Adipocyte (in vitro differentiated cells): ENCODE measurements around the gene SOX6.

ENCODE experiments used
- DNase-seq: peaks from one replicate; pipeline ENCODE4 v3.0.0-alpha.2; 2015; ENCODE audit warnings: low read depth
- H3K27me3 ChIP-seq: replicated peaks from 2 replicates; pipeline ENCODE4 v1.7.0; 2013; ENCODE audit warnings: mild to moderate bottlenecking, low read length, moderate library complexity; ENCODE audit not compliant: control insufficient read depth, insufficient read depth
- H3K36me3 ChIP-seq: 2 replicates; pipeline ENCODE4 v1.7.0; 2013; ENCODE audit warnings: low read length, mild to moderate bottlenecking, moderate library complexity; ENCODE audit not compliant: control insufficient read depth, insufficient read depth, severe bottlenecking
- H3K4me1 ChIP-seq: 2 replicates; pipeline ENCODE4 v1.7.0; 2013; ENCODE audit warnings: mild to moderate bottlenecking, low read length, moderate library complexity; ENCODE audit not compliant: control insufficient read depth, insufficient read depth
- H3K4me3 ChIP-seq: 2 replicates; pipeline ENCODE4 v1.7.0; 2013; ENCODE audit warnings: mild to moderate bottlenecking, low read length, moderate library complexity
- H3K9ac ChIP-seq: 2 replicates; pipeline ENCODE4 v1.7.0; 2013; ENCODE audit warnings: mild to moderate bottlenecking, low read length, moderate library complexity
- H3K9me3 ChIP-seq: 2 replicates; pipeline ENCODE4 v1.7.0; 2013; ENCODE audit warnings: mild to moderate bottlenecking, low read length, moderate library complexity; ENCODE audit not compliant: control insufficient read depth

SOX6 gene

GRCh38 chr11:16093889-16094653 lies 262.3 kb downstream of the SOX6 start:
- Histone ChIP-seq H3K27me3 (no peaks in the 10 kb centered on the region), H3K9me3 (no peaks in the 10 kb centered on the region), H3K36me3 (no peaks in the 10 kb centered on the region), H3K4me3 (no peak overlapping the region), H3K9ac (no peak overlapping the region), H3K4me1 (peaks cover 4% of the 10 kb centered on the region)
- no peak for DNase-seq

DNA sequence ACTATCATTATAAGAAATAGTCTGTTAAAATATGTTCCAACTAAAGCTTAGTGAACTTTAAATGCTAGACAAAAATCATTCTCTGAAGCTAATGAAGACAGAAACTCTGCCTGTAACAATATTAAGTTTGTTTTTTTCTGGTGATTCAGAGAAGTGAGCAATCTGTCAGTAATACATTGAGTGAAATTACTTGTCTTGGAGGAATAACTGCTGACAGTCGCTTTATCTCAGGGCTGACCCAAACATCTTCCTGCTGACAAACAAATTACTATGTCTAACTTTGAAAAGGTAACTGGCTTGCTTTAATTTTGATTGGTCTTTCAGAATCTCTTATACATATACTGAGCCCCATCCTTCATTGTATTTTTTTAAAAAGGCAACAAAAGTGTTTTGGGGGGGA lies 264.5 kb downstream of the SOX6 start:
- H3K36me3 ChIP-seq = no peaks in the 10 kb centered on the region
- H3K4me1 ChIP-seq = peaks cover 4% of the 10 kb centered on the region
- no peak overlapping the region for H3K9ac ChIP-seq
- no peaks in the 10 kb centered on the region for H3K9me3 ChIP-seq
- no peaks in the 10 kb centered on the region for H3K27me3 ChIP-seq
- no peak for DNase-seq
- no peak overlapping the region for H3K4me3 ChIP-seq

- peaks cover 2% of the 10 kb centered on the region for H3K27me3 ChIP-seq
- no peaks in the 10 kb centered on the region for H3K9me3 ChIP-seq
- H3K9ac ChIP-seq = no peak overlapping the region
- H3K4me1 ChIP-seq = no peaks in the 10 kb centered on the region
- H3K4me3 ChIP-seq = no peak overlapping the region
- no peaks in the 10 kb centered on the region for H3K36me3 ChIP-seq
- no peak for DNase-seq
These were observed 266.9 kb downstream of the SOX6 start for GRCh38 chr11:16089481-16089880.

GRCh38 chr11:16088774-16089173 lies 267.6 kb downstream of the SOX6 start:
- Histone ChIP-seq H3K9me3 (no peaks in the 10 kb centered on the region), H3K4me3 (no peak overlapping the region), H3K27me3 (peaks cover 4% of the 10 kb centered on the region), H3K36me3 (no peaks in the 10 kb centered on the region), H3K4me1 (no peaks in the 10 kb centered on the region), H3K9ac (no peak overlapping the region)
- DNase-seq = no peak

DNA sequence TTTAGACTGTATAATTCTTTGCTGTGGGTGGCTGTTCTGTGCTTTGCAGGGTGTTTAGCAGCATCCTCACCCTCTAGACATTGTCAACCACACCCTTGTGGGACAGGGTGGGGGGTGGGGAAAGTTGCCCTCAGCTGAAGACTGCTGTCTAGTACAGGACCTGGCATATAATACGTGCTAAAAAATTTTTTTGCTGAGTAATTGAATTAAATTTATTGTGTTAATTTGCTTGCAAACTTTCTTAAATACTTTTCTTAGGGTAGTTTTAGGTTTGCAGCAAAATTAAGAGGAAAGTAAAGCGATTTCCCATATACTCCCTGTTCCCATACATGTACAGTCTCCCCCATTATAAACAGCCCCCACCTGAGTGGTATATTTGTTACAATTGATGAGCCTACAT lies 268.5 kb downstream of the SOX6 start:
- Histone ChIP-seq H3K9ac (no peak overlapping the region), H3K27me3 (peaks cover 4% of the 10 kb centered on the region), H3K4me3 (no peak overlapping the region), H3K9me3 (no peaks in the 10 kb centered on the region), H3K36me3 (no peaks in the 10 kb centered on the region), H3K4me1 (no peaks in the 10 kb centered on the region)
- DNase-seq = no peak

DNA sequence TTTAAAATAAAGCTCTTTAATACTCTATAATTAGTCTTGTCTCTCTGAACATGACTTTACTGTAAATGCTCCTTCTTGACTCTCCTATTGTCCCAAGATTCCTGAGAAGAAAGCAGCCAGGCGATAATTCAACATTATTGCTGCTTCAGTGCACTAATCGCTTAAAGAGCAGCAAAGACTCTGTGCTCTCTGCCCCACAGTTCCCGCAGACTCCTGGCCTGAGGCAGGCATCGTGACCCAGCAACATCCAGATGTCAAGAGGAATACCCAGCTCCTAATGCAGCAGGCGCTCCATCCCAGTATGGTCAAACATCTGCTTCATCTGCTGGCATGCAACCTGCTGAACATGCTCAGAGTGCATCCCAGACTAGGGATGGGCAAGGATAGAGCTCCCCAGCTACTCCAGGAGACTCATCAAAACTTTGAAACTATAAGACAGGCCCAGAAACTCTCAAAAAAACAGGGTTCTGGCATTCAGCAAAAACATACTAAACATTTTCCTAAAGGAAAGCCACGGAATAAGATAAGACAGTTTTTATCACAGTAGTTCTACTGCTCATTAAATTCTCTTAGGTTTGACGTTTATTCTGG lies 270.0 kb downstream of the SOX6 start:
- Histone ChIP-seq H3K27me3 (peaks cover 4% of the 10 kb centered on the region), H3K4me1 (peaks cover 5% of the 10 kb centered on the region), H3K36me3 (no peaks in the 10 kb centered on the region), H3K9ac (no peak overlapping the region), H3K4me3 (no peak overlapping the region), H3K9me3 (no peaks in the 10 kb centered on the region)
- DNase-seq = no peak

GRCh38 chr11:16082095-16083055 lies 274.0 kb downstream of the SOX6 start:
- Histone ChIP-seq H3K9ac (no peak overlapping the region), H3K27me3 (peaks cover 4% of the 10 kb centered on the region), H3K4me3 (no peak overlapping the region), H3K9me3 (no peaks in the 10 kb centered on the region), H3K36me3 (no peaks in the 10 kb centered on the region), H3K4me1 (peaks cover 5% of the 10 kb centered on the region)
- DNase-seq = no peak

DNA sequence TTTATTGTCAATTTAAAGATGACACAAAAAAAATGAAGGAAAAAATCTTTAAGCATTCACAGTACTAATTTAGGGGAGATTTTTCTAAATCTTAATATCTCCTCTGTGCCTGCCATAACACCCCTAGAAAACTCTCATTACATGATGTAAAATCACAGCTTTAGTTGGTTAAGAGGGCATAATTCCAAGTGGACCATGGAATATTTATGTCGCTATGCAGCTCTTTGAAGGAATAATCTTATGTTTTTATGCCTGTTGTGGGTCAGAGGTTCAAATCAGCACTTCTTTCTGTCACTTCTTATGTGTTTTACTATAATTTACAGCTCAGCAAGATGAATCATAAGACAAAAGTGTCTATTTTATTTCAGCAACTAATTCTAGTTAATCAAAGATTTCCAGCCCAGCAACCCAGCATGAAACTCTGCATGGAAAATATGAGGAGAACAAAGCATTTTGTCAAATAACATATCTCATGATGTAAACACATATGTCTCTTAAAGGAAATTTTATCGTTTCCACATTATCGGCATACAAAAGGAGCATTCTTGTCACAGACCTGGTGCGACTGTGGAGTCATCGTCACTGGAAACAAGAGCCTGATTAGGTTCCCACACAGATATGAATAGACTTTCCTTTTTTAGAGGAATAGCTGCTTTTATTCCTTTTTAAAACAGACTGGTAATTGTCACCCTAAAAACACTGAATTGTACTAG lies 274.8 kb downstream of the SOX6 start:
- Histone ChIP-seq H3K9ac (no peak overlapping the region), H3K4me1 (peaks cover 5% of the 10 kb centered on the region), H3K36me3 (no peaks in the 10 kb centered on the region), H3K27me3 (peaks cover 4% of the 10 kb centered on the region), H3K4me3 (no peak overlapping the region), H3K9me3 (no peaks in the 10 kb centered on the region)
- DNase-seq = no peak

- Histone ChIP-seq H3K9me3 (no peaks in the 10 kb centered on the region), H3K27me3 (peaks cover 4% of the 10 kb centered on the region), H3K9ac (no peak overlapping the region), H3K4me3 (no peak overlapping the region), H3K4me1 (peaks cover 5% of the 10 kb centered on the region), H3K36me3 (no peaks in the 10 kb centered on the region)
- DNase-seq = no peak
These were observed 275.5 kb downstream of the SOX6 start for GRCh38 chr11:16080688-16081381.

- Histone ChIP-seq H3K4me3 (no peak overlapping the region), H3K9ac (no peak overlapping the region), H3K36me3 (no peaks in the 10 kb centered on the region), H3K27me3 (no peaks in the 10 kb centered on the region), H3K4me1 (peaks cover 5% of the 10 kb centered on the region), H3K9me3 (peaks cover 10% of the 10 kb centered on the region)
- DNase-seq = no peak
These were observed 277.4 kb downstream of the SOX6 start for GRCh38 chr11:16078936-16079335.
